Fibroblast of pulmonary artery (primary cell): ENCODE measurements around the gene NAALADL1.
A peak's percentile ranks its signal among the peaks of the same experiment; 100 is the strongest.

ENCODE experiments used
- DNase-seq: peaks from one replicate; pipeline ENCODE4 v3.0.0-alpha.2; 2010; ENCODE audit warnings: low read depth
- H3K4me3 ChIP-seq: replicated peaks from 2 replicates; pipeline ENCODE4 v1.5.1; 2011; ENCODE audit warnings: low read depth, mild to moderate bottlenecking, control low read depth, low read length, moderate library complexity
- CTCF ChIP-seq: IDR thresholded peaks from 2 replicates; pipeline ENCODE4 v1.5.1; 2011; ENCODE audit warnings: mild to moderate bottlenecking, control low read depth, low read length, inconsistent platforms; ENCODE audit errors: missing control alignments

Gene NAALADL1

GRCh38 chr11:65058419-65059054 is at the start of gene NAALADL1:
Gene NAALADL1, minus strand, starts transcription at chr11:65058553. Its CDS starts 32 bp downstream, at chr11:65058521.
- no peak within 1 kb of the TSS for H3K4me3 ChIP-seq
- DNase-seq: no peak
- TF ChIP-seq CTCF: no peak

GRCh38 chr11:65107751-65108468 is 49.6 kb upstream of the NAALADL1 start:
- H3K4me3 ChIP-seq: no peak overlapping the region
- no peak for TF ChIP-seq CTCF
- no peak for DNase-seq

GRCh38 chr11:65107078-65107477 is 48.7 kb upstream of the NAALADL1 start:
- no peak overlapping the region for H3K4me3 ChIP-seq
- no peak for TF ChIP-seq CTCF
- DNase-seq: no peak

GRCh38 chr11:65104628-65105027 is 46.3 kb upstream of the NAALADL1 start:
- no peak overlapping the region for H3K4me3 ChIP-seq
- no peak for DNase-seq
- no peak for TF ChIP-seq CTCF

GRCh38 chr11:65103476-65103875 is 45.1 kb upstream of the NAALADL1 start:
- no peak for DNase-seq
- TF ChIP-seq CTCF: no peak
- no peak overlapping the region for H3K4me3 ChIP-seq

GRCh38 chr11:65102142-65103095 is 44.1 kb upstream of the NAALADL1 start:
- no peak overlapping the region for H3K4me3 ChIP-seq
- no peak for TF ChIP-seq CTCF
- peak; percentile 40 for DNase-seq
